ENCODE data around the gene RRP15.

DNA sequence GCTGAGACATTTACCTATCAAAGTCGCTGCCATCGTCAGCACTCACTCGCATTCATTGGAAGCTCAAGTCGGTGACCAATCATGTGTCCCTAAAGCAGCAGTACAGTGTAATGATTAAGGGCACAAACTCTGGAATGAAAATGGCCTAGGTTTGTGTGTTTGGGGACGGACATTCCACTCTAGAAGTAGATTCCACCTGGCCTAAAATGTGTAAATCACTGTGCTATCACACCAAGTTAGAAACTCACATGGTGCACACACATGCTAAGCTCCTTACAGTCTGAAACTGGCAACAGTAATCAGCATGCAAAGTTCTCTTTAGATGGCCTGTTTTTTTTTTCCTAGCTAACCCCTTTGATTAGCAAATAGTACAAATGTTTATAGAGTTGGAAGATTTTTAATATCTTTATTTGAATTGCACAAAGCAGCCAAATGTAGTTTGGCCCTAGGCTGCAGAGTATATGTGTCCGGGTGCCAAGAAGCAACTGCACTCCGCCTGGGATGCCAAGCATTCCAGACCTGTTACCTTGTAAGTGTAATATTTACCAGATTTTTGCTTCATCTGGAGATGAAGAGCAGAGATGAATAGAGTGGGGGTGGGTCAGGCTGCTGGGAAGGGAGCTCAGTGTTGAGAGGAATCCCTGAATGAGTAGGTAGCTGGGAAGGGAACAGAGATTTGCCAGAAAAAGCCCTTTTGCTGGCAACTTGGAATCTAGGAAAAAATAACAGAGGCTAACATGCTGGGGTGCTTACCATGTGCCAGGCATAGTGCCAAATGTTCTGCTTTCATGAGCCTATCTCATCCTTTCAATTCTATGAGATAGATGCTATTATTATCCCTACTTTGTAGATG is 95.3 kb downstream of the RRP15 start:
- TF ChIP-seq POLR2A (IDR thresholded peaks at IDR 0.05) (no peak), CTCF (IDR thresholded peaks at IDR 0.05) (no peak)
